GM12874 (cell line): Measurements from ENCODE around the gene STON2.

Source experiments
- TF ChIP-seq, protein P1 (sequence below): IDR thresholded peaks from 2 replicates; pipeline ENCODE4 v1.5.1; 2011; ENCODE audit warnings: low read depth, mild to moderate bottlenecking, control low read depth, low read length, moderate library complexity; ENCODE audit not compliant: insufficient read depth

Gene STON2

GRCh38 chr14:81351205-81351604 lies 48.9 kb downstream of the STON2 start:
- TF ChIP-seq, protein P1, sequence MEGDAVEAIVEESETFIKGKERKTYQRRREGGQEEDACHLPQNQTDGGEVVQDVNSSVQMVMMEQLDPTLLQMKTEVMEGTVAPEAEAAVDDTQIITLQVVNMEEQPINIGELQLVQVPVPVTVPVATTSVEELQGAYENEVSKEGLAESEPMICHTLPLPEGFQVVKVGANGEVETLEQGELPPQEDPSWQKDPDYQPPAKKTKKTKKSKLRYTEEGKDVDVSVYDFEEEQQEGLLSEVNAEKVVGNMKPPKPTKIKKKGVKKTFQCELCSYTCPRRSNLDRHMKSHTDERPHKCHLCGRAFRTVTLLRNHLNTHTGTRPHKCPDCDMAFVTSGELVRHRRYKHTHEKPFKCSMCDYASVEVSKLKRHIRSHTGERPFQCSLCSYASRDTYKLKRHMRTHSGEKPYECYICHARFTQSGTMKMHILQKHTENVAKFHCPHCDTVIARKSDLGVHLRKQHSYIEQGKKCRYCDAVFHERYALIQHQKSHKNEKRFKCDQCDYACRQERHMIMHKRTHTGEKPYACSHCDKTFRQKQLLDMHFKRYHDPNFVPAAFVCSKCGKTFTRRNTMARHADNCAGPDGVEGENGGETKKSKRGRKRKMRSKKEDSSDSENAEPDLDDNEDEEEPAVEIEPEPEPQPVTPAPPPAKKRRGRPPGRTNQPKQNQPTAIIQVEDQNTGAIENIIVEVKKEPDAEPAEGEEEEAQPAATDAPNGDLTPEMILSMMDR, result no peak

GRCh38 chr14:81350344-81351130 lies 49.6 kb downstream of the STON2 start:
- TF ChIP-seq, protein P1, result no peak

GRCh38 chr14:81348061-81348460 lies 52.1 kb downstream of the STON2 start:
- TF ChIP-seq, protein P1, result no peak

- TF ChIP-seq, protein P1, result no peak
These were observed 54.3 kb downstream of the STON2 start for GRCh38 chr14:81345781-81346180.

DNA sequence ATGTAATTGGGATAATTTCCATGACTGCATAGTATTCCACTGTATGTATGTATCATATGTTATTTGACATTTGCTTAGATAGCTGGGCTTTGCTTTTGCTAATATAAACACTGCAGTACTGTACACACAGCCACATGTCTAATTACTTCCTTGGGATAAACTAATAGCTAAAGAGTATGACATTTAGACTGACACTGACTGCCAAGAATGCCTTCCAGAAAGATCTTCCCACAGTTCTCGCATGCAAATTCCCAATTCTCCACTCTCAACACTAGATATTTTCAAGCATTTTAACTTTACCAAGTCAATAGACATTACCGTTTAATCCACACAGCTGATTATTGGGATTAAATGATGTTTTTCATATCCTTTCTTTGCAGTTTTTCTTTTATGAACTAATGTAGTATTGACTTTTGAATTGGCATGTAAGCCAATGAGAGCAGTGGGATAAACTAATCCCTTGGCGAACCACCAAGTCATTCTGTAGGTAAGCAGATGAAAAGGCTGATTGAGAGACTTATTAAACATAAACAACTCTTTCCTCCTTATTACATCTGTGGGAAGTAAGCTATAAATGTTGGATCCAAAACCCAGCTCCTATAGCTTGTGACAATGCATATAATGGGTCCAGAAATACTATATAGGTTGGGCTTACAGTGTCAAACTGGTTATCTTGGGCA lies 55.5 kb downstream of the STON2 start:
- TF ChIP-seq, protein P1, result no peak

GRCh38 chr14:81343701-81344100 lies 56.4 kb downstream of the STON2 start:
- TF ChIP-seq, protein P1, result no peak

GRCh38 chr14:81342850-81343580 lies 57.1 kb downstream of the STON2 start:
- TF ChIP-seq, protein P1, result no peak
